K562 (cell line): ENCODE data around the gene TAS2R38. TPM values are rescaled to one million over a fixed set of nuclear protein-coding genes. Genes with fewer than 3 reads are reported as not detected.

Experiments
- CREB1 ChIP-seq, 2 experiments: sonication (generic) in 1 of 2; formaldehyde crosslinking in 1 of 2; IDR thresholded peaks; 2 replicates each; pipeline versions ENCODE4 v1.6.1 to v1.8.0; 2012 to 2022; ENCODE audit warnings: inconsistent platforms in 1 of 2, mild to moderate bottlenecking in 1 of 2, missing genetic modification reagents in 1 of 2, moderate library complexity in 1 of 2
- ZBTB7A ChIP-seq: IDR thresholded peaks from 2 replicates; pipeline ENCODE4 v1.6.1; 2011; ENCODE audit warnings: low read depth, mild to moderate bottlenecking, low read length, moderate library complexity, borderline replicate concordance; ENCODE audit not compliant: control insufficient read depth
- ZNF830 ChIP-seq: fragments of 250-450 bp; sonication (Bioruptor Pico); IDR thresholded peaks from 2 replicates; pipeline ENCODE4 v1.5.0; 2021; ENCODE audit warnings: mild to moderate bottlenecking
- polyA plus RNA-seq, 8 experiments: library from polyadenylated mRNA; depleted of rRNA in 4 of 8; stranded (reverse) in 5 of 8; unstranded in 3 of 8; fragments of >200 nt; fragmentation: Nextera tagmentation in 2 of 8; fragmentation: Illumina TruSeq in 1 of 8; extraction: Ambion mirVana in 2 of 8; extraction: Trizol in 1 of 8; gene quantifications; 2 replicates each; pipeline versions ENCODE4 v1.2.1 to v1.2.3, GENCODE V29; 2011 to 2014; ENCODE audit warnings: inconsistent platforms in 1 of 8, missing spikeins in 1 of 8
- total RNA-seq, 7 experiments: library from RNA; depleted of rRNA in 6 of 7; stranded (reverse); fragments of >200 nt in 6 of 7; fragmentation: Illumina TruSeq in 2 of 7; extraction: Trizol in 2 of 7; gene quantifications; 2 replicates each; pipeline versions ENCODE4 v1.2.1 to v1.2.3, GENCODE V29; 2011 to 2021; ENCODE audit warnings: low replicate concordance in 1 of 7

TAS2R38 gene
- total and polyA plus RNA-seq, 9 of the 15 experiments (the other 6 are each of a cell fraction or from before 2014, with no cell fraction given), result not detected

GRCh38 chr7:141928146-141928844 lies 45.3 kb downstream of the TAS2R38 start (continued):
- TF ChIP-seq ZBTB7A (no peak), ZNF830 (no peak), CREB1 (IDR thresholded peaks at IDR 0.05) (no peak), CREB1 (CRISPR knock-in tag; IDR thresholded peaks at IDR 0.05) (no peak)

Other genes starting within 250 kb of the TAS2R38 start
Only the 7 nearest of the 9 such genes appear.
- gene TAS2R4, start 197.1 kb downstream of the TAS2R38 start, total RNA-seq (2014; rRNA removed), result 0.86 and 1.3 TPM in 2 replicates
- gene TAS2R4, start 197.1 kb downstream of the TAS2R38 start, total RNA-seq (2014; rRNA removed; fragmentation: Illumina TruSeq; extraction: Trizol), result 1.4 and 2.2 TPM in 2 replicates
- gene TAS2R4, start 197.1 kb downstream of the TAS2R38 start, total RNA-seq (2015; rRNA removed; fragmentation: Illumina TruSeq; extraction: Trizol), result 2.1 TPM in 2 replicates
- gene TAS2R4, start 197.1 kb downstream of the TAS2R38 start, total RNA-seq (2021), result 0.51 and 0.63 TPM in 2 replicates
- gene TAS2R4, start 197.1 kb downstream of the TAS2R38 start, polyA plus RNA-seq (2011; rRNA removed), result 1.4 and 1.8 TPM in 2 replicates
- 0.60 and 0.68 TPM in 2 replicates for gene TAS2R4, start 197.1 kb downstream of the TAS2R38 start, polyA plus RNA-seq (2014; fragmentation: Illumina TruSeq; extraction: Trizol)
- under 1 TPM; 0.04 to 0.10 TPM for gene TAS2R4, start 197.1 kb downstream of the TAS2R38 start, polyA plus RNA-seq (2014; fragmentation: Nextera tagmentation; extraction: Ambion mirVana)
- gene TAS2R4, start 197.1 kb downstream of the TAS2R38 start, polyA plus RNA-seq (2014; rRNA removed), result 0.45 and 0.60 TPM in 2 replicates
- 0.65 and 1.00 TPM in 2 replicates for gene TAS2R5, start 183.6 kb downstream of the TAS2R38 start, total RNA-seq (2014; rRNA removed)
- gene TAS2R5, start 183.6 kb downstream of the TAS2R38 start, total RNA-seq (2014; rRNA removed; fragmentation: Illumina TruSeq; extraction: Trizol), result 1.9 and 2.2 TPM in 2 replicates
- gene TAS2R5, start 183.6 kb downstream of the TAS2R38 start, total RNA-seq (2015; rRNA removed; fragmentation: Illumina TruSeq; extraction: Trizol), result 1.4 and 1.6 TPM in 2 replicates
- gene TAS2R5, start 183.6 kb downstream of the TAS2R38 start, total RNA-seq (2021), result 1.1 TPM in 2 replicates
- gene TAS2R5, start 183.6 kb downstream of the TAS2R38 start, polyA plus RNA-seq (2011; rRNA removed), result 4.5 and 6.3 TPM in 2 replicates
- 1.6 and 2.2 TPM in 2 replicates for gene TAS2R5, start 183.6 kb downstream of the TAS2R38 start, polyA plus RNA-seq (2014; fragmentation: Illumina TruSeq; extraction: Trizol)
- gene TAS2R5, start 183.6 kb downstream of the TAS2R38 start, polyA plus RNA-seq (2014; fragmentation: Nextera tagmentation; extraction: Ambion mirVana), result under 1 TPM; 0.35 to 0.37 TPM
- 2.1 and 2.2 TPM in 2 replicates for gene TAS2R5, start 183.6 kb downstream of the TAS2R38 start, polyA plus RNA-seq (2014; rRNA removed)
- gene PRSS37, start 132.3 kb downstream of the TAS2R38 start, total RNA-seq (2014; rRNA removed), result not detected in 2 replicates
- not detected in 2 replicates for gene PRSS37, start 132.3 kb downstream of the TAS2R38 start, total RNA-seq (2014; rRNA removed; fragmentation: Illumina TruSeq; extraction: Trizol)
- gene PRSS37, start 132.3 kb downstream of the TAS2R38 start, total RNA-seq (2015; rRNA removed; fragmentation: Illumina TruSeq; extraction: Trizol), result not detected in 2 replicates
- gene PRSS37, start 132.3 kb downstream of the TAS2R38 start, total RNA-seq (2021), result not detected in 2 replicates
- not detected in 2 replicates for gene PRSS37, start 132.3 kb downstream of the TAS2R38 start, polyA plus RNA-seq (2011; rRNA removed)
- gene PRSS37, start 132.3 kb downstream of the TAS2R38 start, polyA plus RNA-seq (2014; fragmentation: Illumina TruSeq; extraction: Trizol), result not detected in 2 replicates
- not detected for gene PRSS37, start 132.3 kb downstream of the TAS2R38 start, polyA plus RNA-seq (2014; fragmentation: Nextera tagmentation; extraction: Ambion mirVana)
- gene PRSS37, start 132.3 kb downstream of the TAS2R38 start, polyA plus RNA-seq (2014; rRNA removed), result not detected in 2 replicates
- gene OR9A4, start 57.4 kb downstream of the TAS2R38 start, total RNA-seq (2014; rRNA removed), result not detected in 2 replicates
- not detected in 2 replicates for gene OR9A4, start 57.4 kb downstream of the TAS2R38 start, total RNA-seq (2014; rRNA removed; fragmentation: Illumina TruSeq; extraction: Trizol)
- gene OR9A4, start 57.4 kb downstream of the TAS2R38 start, total RNA-seq (2015; rRNA removed; fragmentation: Illumina TruSeq; extraction: Trizol), result not detected in 2 replicates
- not detected in 2 replicates for gene OR9A4, start 57.4 kb downstream of the TAS2R38 start, total RNA-seq (2021)
- not detected in 2 replicates for gene OR9A4, start 57.4 kb downstream of the TAS2R38 start, polyA plus RNA-seq (2011; rRNA removed)
- not detected in 2 replicates for gene OR9A4, start 57.4 kb downstream of the TAS2R38 start, polyA plus RNA-seq (2014; fragmentation: Illumina TruSeq; extraction: Trizol)
- gene OR9A4, start 57.4 kb downstream of the TAS2R38 start, polyA plus RNA-seq (2014; fragmentation: Nextera tagmentation; extraction: Ambion mirVana), result not detected
- not detected in 2 replicates for gene OR9A4, start 57.4 kb downstream of the TAS2R38 start, polyA plus RNA-seq (2014; rRNA removed)
- not detected in 2 replicates for gene CLEC5A, start 26.8 kb downstream of the TAS2R38 start, total RNA-seq (2014; rRNA removed)
- gene CLEC5A, start 26.8 kb downstream of the TAS2R38 start, total RNA-seq (2014; rRNA removed; fragmentation: Illumina TruSeq; extraction: Trizol), result not detected in 2 replicates
- gene CLEC5A, start 26.8 kb downstream of the TAS2R38 start, total RNA-seq (2015; rRNA removed; fragmentation: Illumina TruSeq; extraction: Trizol), result not detected in 2 replicates
- gene CLEC5A, start 26.8 kb downstream of the TAS2R38 start, total RNA-seq (2021), result not detected in 2 replicates
- not detected in 2 replicates for gene CLEC5A, start 26.8 kb downstream of the TAS2R38 start, polyA plus RNA-seq (2011; rRNA removed)
- not detected in 2 replicates for gene CLEC5A, start 26.8 kb downstream of the TAS2R38 start, polyA plus RNA-seq (2014; fragmentation: Illumina TruSeq; extraction: Trizol)
- gene CLEC5A, start 26.8 kb downstream of the TAS2R38 start, polyA plus RNA-seq (2014; fragmentation: Nextera tagmentation; extraction: Ambion mirVana), result not detected
- not detected in 2 replicates for gene CLEC5A, start 26.8 kb downstream of the TAS2R38 start, polyA plus RNA-seq (2014; rRNA removed)
- gene MGAM, start 22.1 kb upstream of the TAS2R38 start, total RNA-seq (2014; rRNA removed), result under 0.01 TPM in 1 of 2 replicates, not detected in the other
- 0.16 TPM in 1 of 2 replicates, not detected in the other for gene MGAM, start 22.1 kb upstream of the TAS2R38 start, total RNA-seq (2014; rRNA removed; fragmentation: Illumina TruSeq; extraction: Trizol)
- under 0.01 TPM in 1 of 2 replicates, not detected in the other for gene MGAM, start 22.1 kb upstream of the TAS2R38 start, total RNA-seq (2015; rRNA removed; fragmentation: Illumina TruSeq; extraction: Trizol)
- gene MGAM, start 22.1 kb upstream of the TAS2R38 start, total RNA-seq (2021), result 0.02 and 0.20 TPM in 2 replicates
- 0.01 and 0.04 TPM in 2 replicates for gene MGAM, start 22.1 kb upstream of the TAS2R38 start, polyA plus RNA-seq (2011; rRNA removed)
- not detected in 2 replicates for gene MGAM, start 22.1 kb upstream of the TAS2R38 start, polyA plus RNA-seq (2014; fragmentation: Illumina TruSeq; extraction: Trizol)
- gene MGAM, start 22.1 kb upstream of the TAS2R38 start, polyA plus RNA-seq (2014; fragmentation: Nextera tagmentation; extraction: Ambion mirVana), result not detected
- 0.01 TPM in 1 of 2 replicates, not detected in the other for gene MGAM, start 22.1 kb upstream of the TAS2R38 start, polyA plus RNA-seq (2014; rRNA removed)
- gene MGAM2, start 137.9 kb upstream of the TAS2R38 start, total RNA-seq (2014; rRNA removed), result not detected in 2 replicates
- not detected in 2 replicates for gene MGAM2, start 137.9 kb upstream of the TAS2R38 start, total RNA-seq (2014; rRNA removed; fragmentation: Illumina TruSeq; extraction: Trizol)
- gene MGAM2, start 137.9 kb upstream of the TAS2R38 start, total RNA-seq (2015; rRNA removed; fragmentation: Illumina TruSeq; extraction: Trizol), result not detected in 2 replicates
- 0.02 TPM in 1 of 2 replicates, not detected in the other for gene MGAM2, start 137.9 kb upstream of the TAS2R38 start, total RNA-seq (2021)
- gene MGAM2, start 137.9 kb upstream of the TAS2R38 start, polyA plus RNA-seq (2011; rRNA removed), result 0.01 and 0.03 TPM in 2 replicates
- gene MGAM2, start 137.9 kb upstream of the TAS2R38 start, polyA plus RNA-seq (2014; fragmentation: Illumina TruSeq; extraction: Trizol), result not detected in 2 replicates
- gene MGAM2, start 137.9 kb upstream of the TAS2R38 start, polyA plus RNA-seq (2014; fragmentation: Nextera tagmentation; extraction: Ambion mirVana), result not detected
- not detected in 2 replicates for gene MGAM2, start 137.9 kb upstream of the TAS2R38 start, polyA plus RNA-seq (2014; rRNA removed)